ENCODE results near the gene ABHD8. TPM values are rescaled to one million over a fixed set of nuclear protein-coding genes. Genes with fewer than 3 reads are reported as not detected.

Gene ABHD8
- total and polyA plus RNA-seq, 2 of the 13 experiments (the other 11 are each of a cell fraction or from before 2014, with no cell fraction given) = 6.3 to 7.2 TPM

DNA sequence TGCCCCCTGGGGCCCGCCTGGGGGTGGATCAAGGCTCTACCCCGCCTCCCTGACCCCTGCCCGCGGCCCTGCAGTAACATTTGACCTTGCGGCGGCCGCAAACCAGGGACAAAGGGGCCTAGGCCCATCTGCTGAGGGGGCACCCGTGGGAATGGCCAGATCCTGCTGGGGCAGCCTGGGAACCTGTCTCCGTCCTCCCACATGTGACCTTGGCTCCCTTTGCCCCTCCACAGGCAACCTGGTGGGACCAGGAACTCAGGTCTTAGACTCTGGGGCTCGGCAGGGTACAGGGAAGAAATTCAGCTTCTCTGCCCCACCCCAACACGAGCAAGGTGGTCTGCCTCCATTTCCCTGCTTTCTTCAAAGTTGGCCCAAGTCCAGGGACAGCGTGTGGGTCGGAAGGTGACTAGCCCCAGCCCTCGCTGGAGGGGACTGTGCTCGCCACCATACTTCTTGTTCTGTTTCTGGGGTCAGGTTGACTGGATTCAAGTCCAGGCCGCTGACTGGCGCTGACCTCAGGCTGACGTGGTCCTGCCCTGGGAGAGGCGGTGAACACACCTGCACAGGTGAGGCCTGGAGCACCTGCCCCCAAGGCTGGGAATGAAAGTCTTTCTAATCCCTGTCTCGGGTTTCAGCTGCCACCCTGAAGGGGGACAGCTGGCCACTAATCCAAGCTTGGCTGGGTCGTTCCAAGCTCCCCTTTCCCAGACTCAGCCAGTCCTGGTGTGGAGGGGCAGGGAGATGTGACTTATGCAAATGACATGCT, 55.0 kb downstream of the ABHD8 start (continued):
- TF ChIP-seq ZNF678 (CRISPR knock-in tag; IDR thresholded peaks at IDR 0.05) (peak; percentile 57; the same call in 1 of the 2 replicates), MED1 (CRISPR knock-in tag; IDR thresholded peaks at IDR 0.05) (peak; percentile 85), ZNF607 (CRISPR knock-in tag; IDR thresholded peaks at IDR 0.05; ENCODE audit: borderline replicate concordance) (peak; percentile 59; the same call in 1 of the 2 replicates), YEATS4 (CRISPR knock-in tag; IDR thresholded peaks at IDR 0.05; ENCODE audit: borderline replicate concordance) (peak; percentile 70), ZNF12 (CRISPR knock-in tag; IDR thresholded peaks at IDR 0.05) (no peak), FOXJ3 (CRISPR knock-in tag; IDR thresholded peaks at IDR 0.05; ENCODE audit: borderline replicate concordance) (peak; percentile 61; the same call in 1 of the 2 replicates), HOXD1 (CRISPR knock-in tag; IDR thresholded peaks at IDR 0.05) (0 out of 2 replicates have a peak, but pooled peaks have one; percentile 62), MED8 (CRISPR knock-in tag; IDR thresholded peaks at IDR 0.05; ENCODE audit: insufficient replicate concordance) (peak; percentile 96), HMG20B (CRISPR knock-in tag; conservative IDR thresholded peaks at IDR 0.05) (peak; percentile 97), ZIK1 (CRISPR knock-in tag; IDR thresholded peaks at IDR 0.05; ENCODE audit: borderline replicate concordance, low read depth) (no peak), ZNF446 (CRISPR knock-in tag; IDR thresholded peaks at IDR 0.05) (no peak), TBL1XR1 (IDR thresholded peaks at IDR 0.05; ENCODE audit: borderline replicate concordance, low read length, partially characterized antibody) (peak; percentile 94), YY1 (IDR thresholded peaks at IDR 0.05; ENCODE audit: insufficient read depth, insufficient replicate concordance, low read depth, low read length) (peak; percentile 66), REPIN1 (CRISPR knock-in tag; IDR thresholded peaks at IDR 0.05; ENCODE audit: borderline replicate concordance, low read depth) (peak; percentile 83; the same call in 1 of the 2 replicates), ONECUT2 (CRISPR knock-in tag; IDR thresholded peaks at IDR 0.05) (peak; percentile 72; the same call in 1 of the 2 replicates), ISX (CRISPR knock-in tag; conservative IDR thresholded peaks at IDR 0.05) (no peak), ZNF136 (CRISPR knock-in tag; IDR thresholded peaks at IDR 0.05; ENCODE audit: low read depth) (no peak), U2AF2 (IDR thresholded peaks at IDR 0.05; ENCODE audit: low read depth, low read length) (no peak), PHF21A (CRISPR knock-in tag; IDR thresholded peaks at IDR 0.05) (peak; percentile 98), ZNF451 (CRISPR knock-in tag; IDR thresholded peaks at IDR 0.05) (0 out of 2 replicates have a peak, but pooled peaks have one; percentile 43), ZNF660 (CRISPR knock-in tag; IDR thresholded peaks at IDR 0.05; ENCODE audit: borderline replicate concordance, low read depth) (no peak), ZSCAN30 (CRISPR knock-in tag; IDR thresholded peaks at IDR 0.05) (peak; percentile 84), ZKSCAN8 (CRISPR knock-in tag; IDR thresholded peaks at IDR 0.05; ENCODE audit: borderline replicate concordance) (peak; percentile 99), ZNF605 (CRISPR knock-in tag; IDR thresholded peaks at IDR 0.05) (peak; percentile 82), HDAC6 (IDR thresholded peaks at IDR 0.05; ENCODE audit: low read depth, low read length) (no peak), ZSCAN29 (CRISPR knock-in tag; conservative IDR thresholded peaks at IDR 0.05) (peak; percentile 79; the same call in 1 of the 2 replicates)
- TF ChIP-seq, protein P1, sequence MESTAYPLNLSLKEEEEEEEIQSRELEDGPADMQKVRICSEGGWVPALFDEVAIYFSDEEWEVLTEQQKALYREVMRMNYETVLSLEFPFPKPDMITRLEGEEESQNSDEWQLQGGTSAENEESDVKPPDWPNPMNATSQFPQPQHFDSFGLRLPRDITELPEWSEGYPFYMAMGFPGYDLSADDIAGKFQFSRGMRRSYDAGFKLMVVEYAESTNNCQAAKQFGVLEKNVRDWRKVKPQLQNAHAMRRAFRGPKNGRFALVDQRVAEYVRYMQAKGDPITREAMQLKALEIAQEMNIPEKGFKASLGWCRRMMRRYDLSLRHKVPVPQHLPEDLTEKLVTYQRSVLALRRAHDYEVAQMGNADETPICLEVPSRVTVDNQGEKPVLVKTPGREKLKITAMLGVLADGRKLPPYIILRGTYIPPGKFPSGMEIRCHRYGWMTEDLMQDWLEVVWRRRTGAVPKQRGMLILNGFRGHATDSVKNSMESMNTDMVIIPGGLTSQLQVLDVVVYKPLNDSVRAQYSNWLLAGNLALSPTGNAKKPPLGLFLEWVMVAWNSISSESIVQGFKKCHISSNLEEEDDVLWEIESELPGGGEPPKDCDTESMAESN (CRISPR knock-in tag; conservative IDR thresholded peaks at IDR 0.05) = peak; percentile 87
- TF ChIP-seq, protein P2, sequence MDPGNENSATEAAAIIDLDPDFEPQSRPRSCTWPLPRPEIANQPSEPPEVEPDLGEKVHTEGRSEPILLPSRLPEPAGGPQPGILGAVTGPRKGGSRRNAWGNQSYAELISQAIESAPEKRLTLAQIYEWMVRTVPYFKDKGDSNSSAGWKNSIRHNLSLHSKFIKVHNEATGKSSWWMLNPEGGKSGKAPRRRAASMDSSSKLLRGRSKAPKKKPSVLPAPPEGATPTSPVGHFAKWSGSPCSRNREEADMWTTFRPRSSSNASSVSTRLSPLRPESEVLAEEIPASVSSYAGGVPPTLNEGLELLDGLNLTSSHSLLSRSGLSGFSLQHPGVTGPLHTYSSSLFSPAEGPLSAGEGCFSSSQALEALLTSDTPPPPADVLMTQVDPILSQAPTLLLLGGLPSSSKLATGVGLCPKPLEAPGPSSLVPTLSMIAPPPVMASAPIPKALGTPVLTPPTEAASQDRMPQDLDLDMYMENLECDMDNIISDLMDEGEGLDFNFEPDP (CRISPR knock-in tag; conservative IDR thresholded peaks at IDR 0.05) = peak; percentile 96; the same call in 1 of the 2 replicates
